Nephron (organoid): Measurements from ENCODE around the gene SMPD2.

ENCODE experiments used
- H3K27ac Mint-ChIP-seq, 3 experiments: 2 replicates each; pipeline ENCODE4 v1.8.0; 2020; ENCODE audit warnings: mixed read lengths in 3 of 3, mild to moderate bottlenecking in 2 of 3, moderate library complexity in 1 of 3
- H3K27me3 Mint-ChIP-seq: 2 replicates; pipeline ENCODE4 v1.8.0; 2021; ENCODE audit warnings: low read depth, mild to moderate bottlenecking, moderate library complexity, mixed read lengths
- H3K36me3 Mint-ChIP-seq: 2 replicates; pipeline ENCODE4 v1.8.0; 2020; ENCODE audit warnings: low read depth, mixed read lengths
- H3K4me1 Mint-ChIP-seq: 2 replicates; pipeline ENCODE4 v1.8.0; 2020; ENCODE audit warnings: mixed read lengths
- H3K4me3 Mint-ChIP-seq, 3 experiments: 2 replicates each; pipeline ENCODE4 v1.8.0; 2020; ENCODE audit warnings: mild to moderate bottlenecking in 3 of 3, mixed read lengths in 3 of 3, moderate library complexity in 2 of 3
- H3K9me3 Mint-ChIP-seq: 2 replicates; pipeline ENCODE4 v1.8.0; 2020; ENCODE audit warnings: mixed read lengths
- CTCF ChIP-seq, 3 experiments: fragments of 200-600 bp; sonication (generic); IDR thresholded peaks; one replicate each; pipeline ENCODE4 v1.5.0; 2021; ENCODE audit warnings: antibody characterized with exemption in 3 of 3; ENCODE audit not compliant: unreplicated experiment in 3 of 3

Gene SMPD2

GRCh38 chr6:109475625-109476024, 35.1 kb downstream of the SMPD2 start:
- Mint-ChIP-seq H3K27ac (peak overlapping the region in 1 of 3 experiments; percentile 91), H3K27me3 (no peaks in the 10 kb centered on the region), H3K4me3 (no peak overlapping the region), H3K9me3 (no peaks in the 10 kb centered on the region), H3K36me3 (peaks cover 71% of the 10 kb centered on the region), H3K4me1 (peaks cover 32% of the 10 kb centered on the region)
- no peak for TF ChIP-seq CTCF (IDR thresholded peaks at IDR 0.05; ENCODE audit: unreplicated experiment in 3 of 3)

GRCh38 chr6:109477184-109477583, 36.7 kb downstream of the SMPD2 start:
- H3K27me3 Mint-ChIP-seq = no peaks in the 10 kb centered on the region
- TF ChIP-seq CTCF (IDR thresholded peaks at IDR 0.05; ENCODE audit: unreplicated experiment in 3 of 3) = no peak
- no peaks in the 10 kb centered on the region for H3K9me3 Mint-ChIP-seq
- no peak overlapping the region for H3K4me3 Mint-ChIP-seq
- H3K27ac Mint-ChIP-seq = peak overlapping the region; percentile 88 to 98 (median 92)
- H3K36me3 Mint-ChIP-seq = peaks cover 67% of the 10 kb centered on the region
- H3K4me1 Mint-ChIP-seq = peaks cover 43% of the 10 kb centered on the region

- peaks cover 48% of the 10 kb centered on the region for H3K4me1 Mint-ChIP-seq
- no peaks in the 10 kb centered on the region for H3K9me3 Mint-ChIP-seq
- H3K27me3 Mint-ChIP-seq = no peaks in the 10 kb centered on the region
- TF ChIP-seq CTCF (IDR thresholded peaks at IDR 0.05; ENCODE audit: unreplicated experiment in 3 of 3) = no peak
- H3K36me3 Mint-ChIP-seq = peaks cover 65% of the 10 kb centered on the region
- peak overlapping the region; percentile 46 to 69 (median 63) for H3K4me3 Mint-ChIP-seq
- H3K27ac Mint-ChIP-seq = peak overlapping the region; percentile 88 to 98 (median 92)
Measured at GRCh38 chr6:109477725-109478124, 37.2 kb downstream of the SMPD2 start.

- Mint-ChIP-seq H3K9me3 (no peaks in the 10 kb centered on the region), H3K4me3 (peak overlapping the region; percentile 22 to 73 (median 69)), H3K4me1 (peaks cover 48% of the 10 kb centered on the region), H3K36me3 (peaks cover 60% of the 10 kb centered on the region), H3K27ac (peak overlapping the region; percentile 88 to 98 (median 92)), H3K27me3 (no peaks in the 10 kb centered on the region)
- TF ChIP-seq CTCF (IDR thresholded peaks at IDR 0.05; ENCODE audit: unreplicated experiment in 3 of 3) = no peak
Measured at GRCh38 chr6:109478222-109478805, 37.8 kb downstream of the SMPD2 start.

GRCh38 chr6:109478841-109479624, 38.5 kb downstream of the SMPD2 start:
- Mint-ChIP-seq H3K4me1 (peaks cover 52% of the 10 kb centered on the region), H3K27ac (peak overlapping the region; percentile 88 to 98 (median 92)), H3K4me3 (peak overlapping the region; percentile 22 to 73 (median 69)), H3K36me3 (peaks cover 55% of the 10 kb centered on the region), H3K27me3 (no peaks in the 10 kb centered on the region), H3K9me3 (no peaks in the 10 kb centered on the region)
- no peak for TF ChIP-seq CTCF (IDR thresholded peaks at IDR 0.05; ENCODE audit: unreplicated experiment in 3 of 3)
